NCI-H510A treated with DMSO at 0.1 percent for 48 hours (cell line): Measurements from ENCODE around the gene CRPPA.

Experiments
- DNase-seq: peaks from one replicate; lab custom pipeline; 2025; lab: John Stamatoyannopoulos, UW

Gene CRPPA

DNA sequence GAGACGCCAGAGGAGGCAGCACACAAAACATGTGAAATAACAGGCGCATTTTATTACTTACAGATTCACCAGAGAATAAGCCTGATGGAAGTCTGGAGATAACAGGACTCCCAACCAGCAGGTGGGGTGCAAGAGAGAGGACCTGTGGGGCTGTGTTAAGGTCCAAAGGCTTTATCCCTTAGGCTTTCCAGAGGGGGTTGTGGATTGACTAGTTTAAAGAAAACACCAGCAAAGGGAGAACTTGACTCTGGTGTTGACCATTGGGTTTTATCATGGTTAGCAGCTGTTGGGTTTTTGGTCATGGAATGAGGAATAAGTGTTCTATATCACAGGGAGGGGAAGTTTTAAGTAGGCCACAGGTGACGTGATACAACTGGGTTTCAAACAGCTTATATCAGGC lies 1.6 kb upstream of the CRPPA start:
- DNase-seq, result no peak

GRCh38 chr7:16422103-16422435 lies 731 bp upstream of the CRPPA start:
- no peak for DNase-seq

DNA sequence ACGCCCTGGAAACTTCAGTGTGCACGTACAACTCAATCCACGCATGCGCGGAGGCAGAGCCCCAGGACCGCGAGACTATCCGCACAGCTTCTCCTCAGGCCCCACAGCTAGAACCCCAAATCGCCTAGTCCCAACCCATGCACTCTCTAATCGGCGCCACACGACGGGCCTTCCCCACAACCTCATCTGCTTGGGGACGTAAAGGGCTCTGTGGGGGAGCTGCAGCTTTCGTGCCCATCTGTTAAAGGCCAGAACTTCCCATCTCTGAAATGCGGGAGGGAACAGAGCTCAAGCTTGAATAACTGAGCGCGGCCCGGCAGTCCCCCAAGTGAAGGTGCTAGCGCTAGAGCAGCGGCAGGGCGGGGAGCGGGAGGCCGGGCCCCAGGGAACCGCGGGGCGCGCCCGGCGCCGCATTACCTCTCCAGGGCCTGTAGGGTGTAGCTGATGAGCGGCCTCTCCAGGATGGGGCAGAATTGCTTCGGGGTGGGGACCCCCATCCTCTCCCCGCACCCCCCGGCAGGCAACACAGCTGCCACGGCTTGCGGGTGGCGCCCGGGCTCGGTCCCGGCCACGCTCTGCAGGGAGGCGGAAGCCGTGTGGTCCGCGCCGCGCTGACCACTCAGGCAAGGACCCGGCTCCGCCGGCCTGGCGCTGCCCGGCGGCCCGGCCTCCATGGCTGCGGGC lies 547 bp downstream of the CRPPA start:
- peak; percentile 87 for DNase-seq

DNA sequence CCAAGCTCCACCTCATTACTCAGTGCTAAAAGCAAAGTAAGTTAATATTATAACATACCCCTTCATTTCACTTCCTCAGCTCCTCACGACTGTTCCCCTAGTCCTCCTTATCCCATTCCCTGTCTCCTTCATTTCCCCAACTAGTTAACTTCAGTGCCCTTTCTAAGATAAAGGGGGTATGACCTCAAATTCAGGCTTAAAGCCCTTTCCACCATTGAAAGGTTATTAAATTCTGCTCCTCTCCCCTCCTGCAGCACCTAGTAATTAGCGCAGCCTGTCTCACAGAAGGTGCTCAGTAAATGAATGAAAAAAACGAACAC lies 1.0 kb downstream of the CRPPA start:
- DNase-seq, result no peak

DNA sequence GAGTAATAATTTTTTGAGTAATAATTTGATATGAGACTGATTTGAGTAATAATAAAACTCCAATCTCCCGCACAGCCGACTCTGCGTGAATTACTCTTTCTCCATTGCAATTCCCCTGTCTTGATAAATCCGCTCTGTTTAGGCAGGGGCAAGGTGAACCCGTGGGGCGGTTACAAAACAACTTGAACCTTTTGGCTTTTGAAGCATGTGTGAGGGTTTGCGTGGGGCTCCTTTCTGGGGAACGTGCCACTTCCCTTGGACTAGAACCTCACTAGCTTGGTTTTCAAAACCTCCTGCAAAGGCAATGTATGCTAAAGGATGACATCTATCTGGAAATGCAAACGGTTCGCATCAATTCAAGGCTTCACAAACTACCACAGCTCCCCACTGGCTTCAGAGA lies 1.5 kb downstream of the CRPPA start:
- DNase-seq, result no peak

GRCh38 chr7:16419126-16419525 lies 2.2 kb downstream of the CRPPA start:
- no peak for DNase-seq

DNA sequence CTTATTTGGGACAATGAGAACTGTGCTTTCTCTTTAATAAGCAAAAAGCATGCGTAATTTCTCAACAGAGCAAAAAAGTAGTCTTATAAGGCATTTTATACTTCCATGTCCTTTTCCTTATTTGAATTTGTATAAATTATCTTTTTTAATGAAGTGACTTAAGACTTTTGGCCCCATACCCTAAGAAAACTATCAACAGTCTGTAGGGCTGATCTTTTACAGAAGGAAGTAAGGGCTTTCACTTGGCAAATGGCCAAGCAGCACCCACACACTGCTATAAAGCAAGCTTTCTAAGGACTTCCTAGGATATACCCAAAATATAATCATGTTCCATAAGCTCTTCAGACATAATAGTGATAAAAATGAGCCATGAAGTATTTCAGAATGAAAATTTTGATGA lies 3.4 kb downstream of the CRPPA start:
- DNase-seq, result no peak

GRCh38 chr7:16416289-16417282 lies 4.8 kb downstream of the CRPPA start:
- no peak for DNase-seq

GRCh38 chr7:16412274-16413254 lies 8.8 kb downstream of the CRPPA start:
- DNase-seq, result no peak

GRCh38 chr7:16411391-16411790 lies 9.9 kb downstream of the CRPPA start:
- DNase-seq, result no peak

- DNase-seq, result no peak
Observed at GRCh38 chr7:16409777-16410176, 11.6 kb downstream of the CRPPA start.

DNA sequence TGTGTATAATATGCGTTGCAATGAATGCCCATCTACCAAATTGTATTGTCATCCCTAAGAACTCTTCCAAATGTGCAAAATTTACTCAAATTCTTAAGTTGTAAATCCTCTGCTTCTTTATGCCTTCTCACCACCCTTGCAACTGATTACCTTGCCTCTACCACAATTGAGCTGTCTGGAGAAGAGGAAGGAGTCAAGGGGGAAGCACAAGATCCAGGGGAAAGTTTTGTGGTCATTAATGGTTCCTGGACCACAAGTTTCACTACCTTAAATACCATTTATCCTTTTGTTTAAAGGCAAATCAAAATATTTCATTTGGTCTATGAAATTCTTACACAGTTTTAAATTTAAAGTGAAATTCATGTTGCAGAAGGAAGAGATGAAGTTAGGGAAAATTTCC lies 16.7 kb downstream of the CRPPA start:
- DNase-seq, result no peak

DNA sequence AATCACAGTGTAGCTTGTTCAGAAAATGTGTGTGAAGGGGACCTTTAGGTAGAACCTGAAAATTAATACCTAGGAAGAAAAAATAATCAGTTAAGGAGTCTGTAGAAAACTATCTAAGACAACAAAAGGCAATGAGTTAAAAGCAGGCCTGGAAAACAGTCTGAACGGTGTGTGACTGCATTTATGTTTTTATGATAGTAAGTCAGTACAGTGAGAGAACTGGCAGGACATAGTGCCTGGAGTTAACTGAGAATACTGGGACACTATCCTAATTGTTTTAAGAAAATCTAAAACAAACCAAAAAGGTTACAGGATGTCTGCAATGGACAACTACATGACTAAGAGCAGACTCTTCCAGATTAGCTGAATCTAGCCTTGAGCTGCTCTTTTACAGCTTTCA lies 17.9 kb downstream of the CRPPA start:
- DNase-seq, result no peak

- no peak for DNase-seq
Observed at GRCh38 chr7:16402940-16403339, 18.4 kb downstream of the CRPPA start.

DNA sequence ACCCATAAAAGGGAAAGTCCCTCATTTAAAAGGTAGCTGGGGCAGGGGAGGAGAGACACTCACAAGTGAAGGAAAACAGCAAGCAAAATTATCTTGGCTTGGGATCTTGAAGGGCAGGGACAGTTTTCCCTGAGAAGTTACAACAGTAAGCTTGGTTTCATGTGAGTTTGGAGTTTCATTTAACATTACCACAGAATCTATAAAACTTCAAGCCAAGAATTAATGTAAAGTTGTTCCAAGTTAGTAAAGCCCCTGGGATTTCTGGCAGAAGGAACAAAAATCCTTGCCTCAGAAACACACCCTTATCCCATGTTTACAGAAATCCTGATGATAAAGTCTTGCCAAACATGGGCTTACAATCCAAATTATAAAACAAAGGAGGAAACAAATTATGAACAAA lies 19.2 kb downstream of the CRPPA start:
- DNase-seq, result no peak

- no peak for DNase-seq
Observed at GRCh38 chr7:16400893-16401275, 20.5 kb downstream of the CRPPA start.

DNA sequence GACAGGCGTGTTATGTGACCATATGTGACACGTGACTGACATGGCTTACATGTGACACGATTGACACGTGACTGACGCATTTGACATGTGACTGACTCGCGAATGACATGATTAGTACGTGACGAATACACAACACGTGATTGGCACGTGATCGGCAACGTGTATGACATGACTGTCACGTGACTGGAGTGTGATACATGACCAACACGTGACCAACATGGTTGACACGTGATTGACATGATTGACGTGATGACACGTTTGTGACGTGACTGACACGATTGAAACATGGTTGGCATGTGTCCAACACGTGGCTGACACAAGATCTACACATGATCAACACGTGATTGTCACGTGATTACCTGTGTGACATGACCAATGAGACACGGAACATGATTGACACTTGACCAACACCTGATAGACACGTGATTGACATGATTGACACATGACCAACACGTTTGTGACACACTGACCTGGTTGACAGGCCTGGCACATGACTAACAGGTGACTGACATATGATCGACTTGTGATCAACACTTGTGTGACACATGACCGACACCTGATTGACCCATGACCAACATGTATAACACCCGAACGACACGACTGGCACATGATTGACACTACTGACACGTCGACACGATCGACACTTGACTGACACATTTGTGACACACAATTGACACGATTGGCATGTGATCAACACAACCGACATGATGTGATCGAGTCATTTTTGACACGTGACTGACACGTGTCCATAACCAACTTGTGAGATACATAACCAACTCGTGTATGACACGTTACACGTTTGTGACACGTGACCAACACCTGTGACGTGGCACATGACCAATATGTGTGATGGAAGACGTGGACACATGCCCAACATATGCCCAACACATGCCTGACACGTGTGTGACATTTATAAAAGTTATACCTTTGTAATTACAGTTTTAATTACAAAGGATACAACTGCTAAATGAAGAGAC lies 21.1 kb downstream of the CRPPA start:
- no peak for DNase-seq

DNA sequence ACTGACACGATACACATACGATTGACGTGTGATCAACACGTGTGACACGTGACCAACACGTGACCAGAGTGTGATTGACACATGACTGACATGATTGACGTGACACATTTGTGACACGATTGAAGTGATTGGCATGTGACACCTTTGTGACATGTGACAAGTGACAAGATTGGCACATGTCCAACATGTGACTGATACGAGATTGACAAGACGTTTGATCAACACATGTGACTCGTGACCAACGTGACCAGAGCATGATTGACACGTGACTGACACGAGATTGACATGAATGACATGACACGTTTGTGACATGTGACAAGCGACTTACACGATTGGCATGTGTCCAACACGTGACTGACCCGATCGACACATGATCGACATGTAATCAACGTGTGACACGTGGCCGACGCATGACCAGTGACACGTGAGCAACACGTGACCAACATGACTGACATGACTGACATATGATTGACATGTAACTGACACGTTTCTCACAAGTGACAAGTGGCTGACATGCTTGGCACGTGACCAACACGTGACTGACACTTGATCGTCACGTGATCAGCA lies 22.0 kb downstream of the CRPPA start:
- no peak for DNase-seq

DNA sequence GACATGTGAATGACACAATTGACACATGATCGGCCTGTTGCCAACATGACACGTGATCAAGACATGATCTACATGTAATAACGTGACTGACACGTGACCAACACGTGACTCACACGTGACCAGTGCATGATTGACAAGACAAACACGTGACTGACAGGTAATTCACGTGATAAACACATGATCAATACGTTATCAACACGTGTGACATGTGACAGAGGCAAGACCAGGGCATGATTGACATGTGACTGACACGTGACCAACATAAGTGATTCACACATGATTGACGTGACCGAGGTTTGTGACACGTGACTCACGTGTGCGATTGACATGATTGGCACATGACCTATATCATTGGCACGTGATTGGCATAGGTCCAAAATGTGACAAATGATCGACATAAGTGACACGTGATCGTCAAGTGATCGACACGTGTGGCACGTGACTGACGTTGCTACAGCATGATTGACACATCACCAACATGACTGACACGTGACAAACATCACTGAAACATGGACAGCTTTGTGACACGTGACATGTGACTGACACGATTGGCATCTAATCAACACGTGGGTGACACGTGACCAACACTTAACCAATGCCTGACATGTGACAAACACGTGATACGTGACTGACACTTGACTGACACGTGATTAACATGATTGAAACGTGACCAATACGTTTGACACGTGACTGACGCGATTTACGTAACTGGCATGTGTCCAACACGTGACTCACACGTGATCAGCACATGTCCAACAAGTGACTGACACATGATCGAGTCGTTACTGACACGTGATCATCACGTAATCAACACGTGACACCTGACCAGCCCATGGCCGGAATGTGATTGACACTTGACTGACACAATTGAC lies 23.0 kb downstream of the CRPPA start:
- DNase-seq, result no peak
